ENCODE results near the gene NAA30. TPM values are rescaled to one million over a fixed set of nuclear protein-coding genes. Genes with fewer than 3 reads are reported as not detected.

NAA30 gene
- total and polyA plus RNA-seq, 2 of the 8 experiments (the other 6 are each of a cell fraction or from before 2014, with no cell fraction given) = 4.2 to 21.9 TPM

- TF ChIP-seq CHD7 (IDR thresholded peaks at IDR 0.05; ENCODE audit: insufficient replicate concordance, low read length) = no peak
- TF ChIP-seq SIRT6 (IDR thresholded peaks at IDR 0.05; ENCODE audit: low read length) = no peak
- no peak for TF ChIP-seq YY1 (IDR thresholded peaks at IDR 0.05; ENCODE audit: low read depth, low read length)
- no peak for TF ChIP-seq KDM1A (IDR thresholded peaks at IDR 0.05; ENCODE audit: borderline replicate concordance, low read length)
- TF ChIP-seq ASH2L (IDR thresholded peaks at IDR 0.05; ENCODE audit: low read length) = no peak
- no peak; a peak in 1 of 4 replicates for TF ChIP-seq RAD21 (IDR thresholded peaks at IDR 0.05 in 1 of 2, conservative IDR thresholded peaks at IDR 0.05 in 1 of 2; ENCODE audit: low read depth in 2 of 2, low read length in 2 of 2)
- TF ChIP-seq FOSL1 (IDR thresholded peaks at IDR 0.05; ENCODE audit: insufficient read depth, low read depth, low read length) = no peak
- no peak for TF ChIP-seq SP4 (IDR thresholded peaks at IDR 0.05; ENCODE audit: low read length)
These were observed 11.7 kb upstream of the NAA30 start (continued) for GRCh38 chr14:57378661-57379060.

Measured in H1 (cell line).